Upper lobe of left lung (tissue), 4 donors: ENCODE measurements around the gene SBNO1.

ENCODE experiments used
- CTCF ChIP-seq, 6 experiments: fragments of 450-650 bp in 4 of 6; fragments of 200-600 bp in 2 of 6; sonication (generic) in 2 of 6; IDR thresholded peaks; one replicate each; pipeline ENCODE4 v1.5.1; 2016 to 2019; ENCODE audit warnings: antibody characterized with exemption in 6 of 6
- EP300 ChIP-seq, 4 donors: sonication (generic); formaldehyde crosslinking; IDR thresholded peaks; one replicate each; pipeline ENCODE4 v1.5.1; 2017; ENCODE audit warnings: antibody characterized with exemption in 4 of 4, control low read depth in 2 of 4
- POLR2A ChIP-seq, 4 donors: fragments of 450-650 bp; IDR thresholded peaks; one replicate each; pipeline ENCODE4 v1.5.1; 2016 to 2017; ENCODE audit warnings: antibody characterized with exemption in 4 of 4, mild to moderate bottlenecking in 2 of 4
- POLR2AphosphoS5 ChIP-seq, 2 donors: sonication (generic); formaldehyde crosslinking; IDR thresholded peaks; one replicate each; pipeline ENCODE4 v1.5.1; 2017; ENCODE audit warnings: antibody characterized with exemption in 2 of 2

GRCh38 chr12:123268850-123269249, 95.8 kb downstream of the SBNO1 start:
- TF ChIP-seq POLR2A (IDR thresholded peaks at IDR 0.05), result no peak
- no peak for TF ChIP-seq POLR2AphosphoS5 (IDR thresholded peaks at IDR 0.05)
- TF ChIP-seq CTCF (IDR thresholded peaks at IDR 0.05), result no peak
- no peak for TF ChIP-seq EP300 (IDR thresholded peaks at IDR 0.05)
